MM.1S (cell line): ENCODE measurements around the gene RAB44.
A peak's percentile ranks its signal among the peaks of the same experiment; 100 is the strongest.

Experiments used
- DNase-seq: peaks from one replicate; pipeline ENCODE4 v3.0.0-alpha.2; 2015
- H2AFZ ChIP-seq: fragments of 300-600 bp; sonication (generic); 2 replicates; pipeline ENCODE4 v1.6.0; 2016; ENCODE audit warnings: antibody characterized with exemption, low read length
- H3F3A ChIP-seq: fragments of 300-600 bp; sonication (generic); 2 replicates; pipeline ENCODE4 v1.6.1; 2016; ENCODE audit warnings: mild to moderate bottlenecking, antibody characterized with exemption, low read length, moderate library complexity, mixed read lengths; ENCODE audit not compliant: insufficient read depth
- H3K27ac ChIP-seq: fragments of 300-600 bp; sonication (generic); 2 replicates; pipeline ENCODE4 v1.5.1; 2016; ENCODE audit warnings: mild to moderate bottlenecking, low read length
- H3K27me3 ChIP-seq: fragments of 300-600 bp; sonication (generic); replicated peaks from 2 replicates; pipeline ENCODE4 v1.6.0; 2016; ENCODE audit warnings: low read length; ENCODE audit not compliant: insufficient read depth
- H3K36me3 ChIP-seq: fragments of 300-600 bp; sonication (generic); replicated peaks from 2 replicates; pipeline ENCODE4 v1.6.1; 2016; ENCODE audit warnings: mild to moderate bottlenecking, low read length, mixed read lengths; ENCODE audit not compliant: insufficient read depth
- H3K4me1 ChIP-seq: fragments of 300-600 bp; sonication (generic); 2 replicates; pipeline ENCODE4 v1.6.1; 2016; ENCODE audit warnings: low read length, mixed read lengths
- H3K4me2 ChIP-seq: fragments of 300-600 bp; sonication (generic); 2 replicates; pipeline ENCODE4 v1.6.0; 2016; ENCODE audit warnings: low read depth, low read length
- H3K4me3 ChIP-seq: fragments of 300-600 bp; sonication (generic); 2 replicates; pipeline ENCODE4 v1.5.1; 2016; ENCODE audit warnings: low read length, mixed read lengths
- H3K79me2 ChIP-seq: fragments of 300-600 bp; sonication (generic); 2 replicates; pipeline ENCODE4 v1.6.1; 2016; ENCODE audit warnings: mixed run types, low read length, mixed read lengths
- H3K9ac ChIP-seq: fragments of 300-600 bp; sonication (generic); 2 replicates; pipeline ENCODE4 v1.6.1; 2016; ENCODE audit warnings: low read length, mixed read lengths
- H3K9me2 ChIP-seq: fragments of 300-600 bp; sonication (generic); replicated peaks from 2 replicates; pipeline ENCODE4 v1.6.1; 2016; ENCODE audit warnings: mild to moderate bottlenecking, low read length, mixed read lengths; ENCODE audit not compliant: insufficient read depth
- H3K9me3 ChIP-seq: fragments of 300-600 bp; sonication (generic); replicated peaks from 2 replicates; pipeline ENCODE4 v1.6.1; 2016; ENCODE audit warnings: mild to moderate bottlenecking, low read length, mixed read lengths; ENCODE audit not compliant: insufficient read depth
- H4K20me1 ChIP-seq: fragments of 300-600 bp; sonication (generic); 2 replicates; pipeline ENCODE4 v1.6.1; 2016; ENCODE audit warnings: mild to moderate bottlenecking, low read length, moderate library complexity, mixed read lengths; ENCODE audit not compliant: insufficient read depth
- CTCF ChIP-seq: fragments of 300-600 bp; sonication (generic); IDR thresholded peaks from 2 replicates; pipeline ENCODE4 v1.5.1; 2016; ENCODE audit warnings: antibody characterized with exemption, low read length, mixed read lengths
- EZH2 ChIP-seq: fragments of 300-600 bp; sonication (generic); optimal IDR thresholded peaks from 2 replicates; pipeline ENCODE3; 2017; ENCODE audit warnings: low read depth, mild to moderate bottlenecking, antibody characterized with exemption, low read length, mixed read lengths
- EZH2phosphoT487 ChIP-seq: fragments of 300-600 bp; sonication (generic); IDR thresholded peaks from 2 replicates; pipeline ENCODE4 v1.6.1; 2018; ENCODE audit warnings: antibody characterized with exemption, low read length

Gene RAB44

GRCh38 chr6:36762123-36762522 lies 64.5 kb downstream of the RAB44 start:
- TF ChIP-seq CTCF (no peak), EZH2phosphoT487 (no peak), EZH2 (no peak)
- no peaks in the 10 kb centered on the region for H3K9me3 ChIP-seq
- no peak overlapping the region for H3K9ac ChIP-seq
- H3K4me2 ChIP-seq, result no peak overlapping the region
- peaks cover 29% of the 10 kb centered on the region for H3K4me1 ChIP-seq
- no peaks in the 10 kb centered on the region for H3K36me3 ChIP-seq
- no peaks in the 10 kb centered on the region for H3K27me3 ChIP-seq
- H4K20me1 ChIP-seq, result no peaks in the 10 kb centered on the region
- DNase-seq, result no peak
- no peak overlapping the region for H2AFZ ChIP-seq
- no peaks in the 10 kb centered on the region for H3K79me2 ChIP-seq
- no peak overlapping the region for H3K27ac ChIP-seq
- H3F3A ChIP-seq, result peaks cover 14% of the 10 kb centered on the region
- H3K9me2 ChIP-seq, result no peaks in the 10 kb centered on the region
- H3K4me3 ChIP-seq, result no peak overlapping the region

GRCh38 chr6:36765190-36765589 lies 67.6 kb downstream of the RAB44 start:
- H3K9ac ChIP-seq, result no peak overlapping the region
- no peaks in the 10 kb centered on the region for H3K36me3 ChIP-seq
- H3K79me2 ChIP-seq, result no peaks in the 10 kb centered on the region
- no peak overlapping the region for H3K4me2 ChIP-seq
- no peaks in the 10 kb centered on the region for H3K9me2 ChIP-seq
- TF ChIP-seq CTCF (no peak), EZH2phosphoT487 (no peak), EZH2 (no peak)
- H3K4me3 ChIP-seq, result no peak overlapping the region
- H4K20me1 ChIP-seq, result no peaks in the 10 kb centered on the region
- no peak for DNase-seq
- H3K27ac ChIP-seq, result no peak overlapping the region
- no peaks in the 10 kb centered on the region for H3F3A ChIP-seq
- peaks cover 9% of the 10 kb centered on the region for H3K4me1 ChIP-seq
- no peaks in the 10 kb centered on the region for H3K27me3 ChIP-seq
- no peak overlapping the region for H2AFZ ChIP-seq
- H3K9me3 ChIP-seq, result no peaks in the 10 kb centered on the region

- Histone ChIP-seq H3K4me2 (peak overlapping the region; percentile 35; the same call in 1 of the 2 replicates), H3K27me3 (no peaks in the 10 kb centered on the region), H2AFZ (0 out of 2 replicates have a peak overlapping the region, but pooled peaks have one; percentile 0), H3K27ac (no peak overlapping the region), H3K4me3 (no peak overlapping the region), H3K9ac (no peak overlapping the region), H3F3A (no peaks in the 10 kb centered on the region), H4K20me1 (no peaks in the 10 kb centered on the region), H3K79me2 (no peaks in the 10 kb centered on the region), H3K9me3 (no peaks in the 10 kb centered on the region), H3K4me1 (peaks cover 9% of the 10 kb centered on the region), H3K36me3 (no peaks in the 10 kb centered on the region), H3K9me2 (no peaks in the 10 kb centered on the region)
- TF ChIP-seq EZH2 (no peak), CTCF (peak; percentile 84)
- peak; percentile 70 for DNase-seq
These were observed 68.2 kb downstream of the RAB44 start for GRCh38 chr6:36765594-36766398.
